Hepatocyte (in vitro differentiated cells): ENCODE data around the gene CNPPD1. TPM values are rescaled to one million over a fixed set of nuclear protein-coding genes. Genes with fewer than 3 reads are reported as not detected.

Experiments used
- DNase-seq: peaks from one replicate; pipeline ENCODE4 v3.0.0-alpha.2; 2016; ENCODE audit warnings: low spot score
- H2AFZ ChIP-seq: fragments of 200-600 bp; sonication (generic); 2 replicates; pipeline ENCODE4 v1.6.0; 2016; ENCODE audit warnings: antibody characterized with exemption, mild to moderate bottlenecking
- H3K27ac ChIP-seq: fragments of 200-600 bp; sonication (generic); 2 replicates; pipeline ENCODE4 v1.5.1; 2016; ENCODE audit warnings: mild to moderate bottlenecking
- H3K27me3 ChIP-seq: fragments of 200-600 bp; sonication (generic); 2 replicates; pipeline ENCODE4 v1.6.1; 2016
- H3K36me3 ChIP-seq: fragments of 200-600 bp; sonication (generic); replicated peaks from 2 replicates; pipeline ENCODE4 v1.5.1; 2016; ENCODE audit warnings: low read depth; ENCODE audit not compliant: insufficient read depth
- H3K4me1 ChIP-seq: fragments of 200-600 bp; sonication (generic); 2 replicates; pipeline ENCODE4 v1.5.1; 2016; ENCODE audit warnings: mild to moderate bottlenecking, moderate library complexity; ENCODE audit not compliant: insufficient read depth
- H3K4me2 ChIP-seq: fragments of 200-600 bp; sonication (generic); 2 replicates; pipeline ENCODE4 v1.6.0; 2016
- H3K4me3 ChIP-seq: fragments of 200-600 bp; sonication (generic); 2 replicates; pipeline ENCODE4 v1.5.1; 2016; ENCODE audit warnings: mild to moderate bottlenecking
- H3K79me2 ChIP-seq: fragments of 200-600 bp; sonication (generic); 2 replicates; pipeline ENCODE4 v1.6.0; 2017; ENCODE audit warnings: mild to moderate bottlenecking
- H3K9me2 ChIP-seq: fragments of 200-600 bp; sonication (generic); replicated peaks from 2 replicates; pipeline ENCODE4 v1.6.0; 2017; ENCODE audit warnings: mild to moderate bottlenecking; ENCODE audit not compliant: insufficient read depth
- H3K9me3 ChIP-seq: fragments of 200-600 bp; sonication (generic); 2 replicates; pipeline ENCODE4 v1.5.1; 2016; ENCODE audit warnings: low read depth, mild to moderate bottlenecking
- H4K20me1 ChIP-seq: fragments of 200-600 bp; sonication (generic); 2 replicates; pipeline ENCODE4 v1.6.0; 2016; ENCODE audit warnings: mild to moderate bottlenecking; ENCODE audit not compliant: insufficient read depth, poor library complexity, severe bottlenecking
- EZH2 ChIP-seq: fragments of 200-600 bp; sonication (generic); IDR thresholded peaks from 2 replicates; pipeline ENCODE4 v1.6.1; 2016; ENCODE audit warnings: antibody characterized with exemption, mild to moderate bottlenecking, borderline replicate concordance
- EZH2phosphoT487 ChIP-seq: fragments of 200-600 bp; sonication (generic); IDR thresholded peaks from one replicate; pipeline ENCODE4 v1.6.1; 2018; ENCODE audit warnings: antibody characterized with exemption, mild to moderate bottlenecking, low read depth, moderate library complexity; ENCODE audit not compliant: unreplicated experiment, severe bottlenecking
- WGBS: methylation state at CpG from one replicate; pipeline ENCODE4 v1.1.6; 2016; ENCODE audit warnings: low lambda C conversion rate; ENCODE audit errors: missing lambda C conversion rate; 5-methylcytosine and 5-hydroxymethylcytosine counted together
- polyA plus RNA-seq: library from polyadenylated mRNA; unstranded; fragments of >200 nt; fragmentation: Nextera tagmentation; extraction: Ambion mirVana; gene quantifications from 2 replicates; pipeline ENCODE4 v1.2.1, GENCODE V29; 2016
- total RNA-seq: library from RNA; depleted of rRNA; stranded (reverse); fragments of >200 nt; gene quantifications from 2 replicates; pipeline ENCODE4 v1.2.3, GENCODE V29; 2014
- TF ChIP-seq, protein P1 (sequence below): fragments of 200-600 bp; sonication (generic); IDR thresholded peaks from 2 replicates; pipeline ENCODE4 v1.5.1; 2016; ENCODE audit warnings: antibody characterized with exemption, mild to moderate bottlenecking; ENCODE audit not compliant: poor library complexity

CNPPD1 gene
- total and polyA plus RNA-seq, 2 experiments from 2014 or later: 34.0 to 49.4 TPM

DNA sequence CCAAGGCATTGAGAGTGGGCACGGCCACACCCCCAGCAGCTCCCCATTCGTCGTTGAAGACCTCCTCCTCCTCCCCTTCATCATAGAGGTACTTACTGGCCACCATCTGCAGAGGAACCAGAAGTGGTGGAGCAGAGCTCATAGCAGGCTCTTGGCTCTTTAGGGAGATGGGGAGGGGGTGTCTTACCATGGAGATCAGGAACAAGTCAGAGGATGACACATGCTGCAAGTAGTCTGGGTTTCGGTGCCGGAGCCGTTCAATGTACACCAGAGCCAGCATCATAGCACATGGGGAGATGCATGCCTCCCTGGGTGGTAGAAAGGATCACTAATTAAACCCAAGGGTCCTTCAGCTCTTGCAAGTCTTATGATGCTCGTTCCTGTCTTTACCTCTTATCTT lies 1.9 kb downstream of the CNPPD1 start:
- TF ChIP-seq EZH2phosphoT487: no peak
- no peak for TF ChIP-seq EZH2
- TF ChIP-seq, protein P1, sequence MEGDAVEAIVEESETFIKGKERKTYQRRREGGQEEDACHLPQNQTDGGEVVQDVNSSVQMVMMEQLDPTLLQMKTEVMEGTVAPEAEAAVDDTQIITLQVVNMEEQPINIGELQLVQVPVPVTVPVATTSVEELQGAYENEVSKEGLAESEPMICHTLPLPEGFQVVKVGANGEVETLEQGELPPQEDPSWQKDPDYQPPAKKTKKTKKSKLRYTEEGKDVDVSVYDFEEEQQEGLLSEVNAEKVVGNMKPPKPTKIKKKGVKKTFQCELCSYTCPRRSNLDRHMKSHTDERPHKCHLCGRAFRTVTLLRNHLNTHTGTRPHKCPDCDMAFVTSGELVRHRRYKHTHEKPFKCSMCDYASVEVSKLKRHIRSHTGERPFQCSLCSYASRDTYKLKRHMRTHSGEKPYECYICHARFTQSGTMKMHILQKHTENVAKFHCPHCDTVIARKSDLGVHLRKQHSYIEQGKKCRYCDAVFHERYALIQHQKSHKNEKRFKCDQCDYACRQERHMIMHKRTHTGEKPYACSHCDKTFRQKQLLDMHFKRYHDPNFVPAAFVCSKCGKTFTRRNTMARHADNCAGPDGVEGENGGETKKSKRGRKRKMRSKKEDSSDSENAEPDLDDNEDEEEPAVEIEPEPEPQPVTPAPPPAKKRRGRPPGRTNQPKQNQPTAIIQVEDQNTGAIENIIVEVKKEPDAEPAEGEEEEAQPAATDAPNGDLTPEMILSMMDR: no peak
- Histone ChIP-seq H3K79me2 (peaks cover 35% of the 10 kb centered on the region), H3K9me2 (no peaks in the 10 kb centered on the region), H3K36me3 (no peaks in the 10 kb centered on the region), H4K20me1 (peaks cover 10% of the 10 kb centered on the region), H3K4me3 (no peak overlapping the region), H3K9me3 (no peaks in the 10 kb centered on the region), H3K4me1 (peaks cover 17% of the 10 kb centered on the region), H2AFZ (no peak overlapping the region), H3K27ac (no peak overlapping the region), H3K27me3 (no peaks in the 10 kb centered on the region), H3K4me2 (peak overlapping the region; percentile 84)
- no peak for DNase-seq
- 90% methylated on average over 7 of the region's 7 CpGs for WGBS

DNA sequence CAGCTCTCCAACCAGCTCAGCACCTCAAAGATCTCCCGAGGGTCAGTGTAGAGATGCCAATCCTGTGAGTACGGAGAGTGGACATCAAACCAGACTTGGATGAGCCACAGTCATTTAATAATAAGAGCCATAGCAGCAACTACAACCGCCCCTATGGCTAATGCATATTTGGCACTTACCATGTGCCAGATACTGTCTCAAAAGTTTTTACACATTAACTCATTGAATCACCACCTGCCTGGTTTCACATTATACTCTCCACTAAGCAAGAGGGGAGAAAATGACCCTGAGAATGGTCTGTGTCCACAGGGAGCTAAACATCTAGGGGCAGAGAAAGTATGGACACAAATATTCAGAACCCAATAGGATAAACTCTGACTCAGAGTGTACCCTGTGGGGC lies 2.6 kb downstream of the CNPPD1 start:
- Histone ChIP-seq H3K4me2 (no peak overlapping the region), H3K4me3 (no peak overlapping the region), H3K4me1 (peaks cover 14% of the 10 kb centered on the region), H3K9me2 (no peaks in the 10 kb centered on the region), H3K79me2 (peaks cover 29% of the 10 kb centered on the region), H3K27ac (no peak overlapping the region), H3K9me3 (no peaks in the 10 kb centered on the region), H4K20me1 (peaks cover 4% of the 10 kb centered on the region), H2AFZ (no peak overlapping the region), H3K27me3 (no peaks in the 10 kb centered on the region), H3K36me3 (no peaks in the 10 kb centered on the region)
- DNase-seq: no peak
- WGBS: 94% methylated on average over 3 of the region's 3 CpGs
- TF ChIP-seq, protein P1: no peak
- TF ChIP-seq EZH2: no peak
- TF ChIP-seq EZH2phosphoT487: no peak

DNA sequence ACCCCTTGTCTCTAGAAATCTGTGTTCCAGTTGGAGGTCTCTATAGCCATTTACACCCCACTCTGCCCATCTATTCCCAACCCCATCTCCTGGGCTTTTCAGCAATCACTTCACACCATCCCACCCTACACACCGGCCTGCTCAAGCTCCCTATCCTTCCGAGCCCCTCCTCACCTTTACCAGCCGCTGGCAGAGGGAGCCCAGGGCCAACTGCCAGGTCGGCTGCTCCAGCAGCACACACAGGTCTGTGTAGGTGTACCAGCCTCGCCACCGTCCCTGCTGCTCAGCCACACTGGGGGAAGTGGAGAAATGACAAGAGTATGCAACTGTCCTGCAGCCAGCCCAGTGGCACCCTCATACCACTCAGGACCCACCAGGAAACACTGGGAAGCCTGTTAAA lies 3.5 kb downstream of the CNPPD1 start:
- DNase-seq: no peak

More for the DNA sequence above, 3.5 kb downstream of the CNPPD1 start:
- Histone ChIP-seq H3K79me2 (peaks cover 20% of the 10 kb centered on the region), H3K9me3 (no peaks in the 10 kb centered on the region), H2AFZ (no peak overlapping the region), H3K27ac (no peak overlapping the region), H3K4me1 (peaks cover 11% of the 10 kb centered on the region), H4K20me1 (no peaks in the 10 kb centered on the region), H3K9me2 (no peaks in the 10 kb centered on the region), H3K4me2 (no peak overlapping the region), H3K36me3 (no peaks in the 10 kb centered on the region), H3K27me3 (no peaks in the 10 kb centered on the region), H3K4me3 (no peak overlapping the region)
- TF ChIP-seq, protein P1: no peak
- WGBS: over 99% methylated on average over 6 of the region's 6 CpGs
